GM12878 (cell line): ENCODE results near the gene MYO9B. TPM values are rescaled to one million over a fixed set of nuclear protein-coding genes. Genes with fewer than 3 reads are reported as not detected.

Source experiments
- ATAC-seq: fragments of 200-7000 bp; cut with Tn5 transposase; 3 replicates; pipeline ENCODE4 v1.9.1; 2020; ENCODE audit warnings: mild to moderate bottlenecking, moderate library complexity
- BruUV-seq: library from RNA; stranded (reverse); fragments of 400-500 nt; replicated peaks from 2 replicates; lab custom pipeline; 2021; lab: Mats Ljungman, UMichigan
- CTCF ChIA-PET: fragments of 300-600 bp; sonication (Branson Sonifier 250); formaldehyde crosslinking; extraction: SDS; loops from one replicate; lab custom pipeline; 2021; ENCODE audit warnings: inconsistent platforms; lab: Yijun Ruan, JAX
- POLR2A ChIA-PET: fragments of 350-600 bp; formaldehyde crosslinking; extraction: SDS; loops from one replicate; lab custom pipeline; 2021; ENCODE audit warnings: inconsistent platforms; lab: Charles Lee
- RAD21 ChIA-PET: fragments of 300-600 bp; sonication (Branson Sonifier 250); formaldehyde crosslinking; loops from one replicate; lab custom pipeline; 2023; ENCODE audit warnings: antibody characterized with exemption; ENCODE audit not compliant: unreplicated experiment; lab: Charles Lee
- SMC1A ChIA-PET: fragments of 300-600 bp; sonication (Branson Sonifier 250); formaldehyde crosslinking; loops from one replicate; lab custom pipeline; 2023; ENCODE audit not compliant: unreplicated experiment, uncharacterized antibody; lab: Charles Lee
- DNase-seq: peaks from one replicate; pipeline ENCODE4 v3.0.0-alpha.2; 2011; ENCODE audit warnings: low read depth, low spot score
- FAIRE-seq: peaks from 3 replicates; lab custom pipeline; 2011; peaks lifted over from hg19 to GRCh38; lab: Jason Lieb, UNC
- H2AFZ ChIP-seq: 2 replicates; pipeline ENCODE4 v1.6.0; 2011; ENCODE audit warnings: low read depth, low read length, control low read depth; ENCODE audit not compliant: control insufficient read depth
- H3K27ac ChIP-seq: 2 replicates; pipeline ENCODE4 v1.5.1; 2011; ENCODE audit warnings: control low read depth; ENCODE audit not compliant: control insufficient read depth, insufficient read depth
- H3K27me3 ChIP-seq, 2 experiments: replicated peaks in 1 of 2; 2 replicates each; pipeline versions ENCODE4 v1.6.0 to v1.6.1; 2011; ENCODE audit warnings: low read length in 1 of 2; ENCODE audit not compliant: control insufficient read depth in 2 of 2, insufficient read depth in 2 of 2
- H3K36me3 ChIP-seq, 2 experiments: 2 replicates each; pipeline ENCODE4 v1.5.1; 2011; ENCODE audit warnings: low read length in 1 of 2; ENCODE audit not compliant: control insufficient read depth in 2 of 2, insufficient read depth in 2 of 2
- H3K4me1 ChIP-seq: 2 replicates; pipeline ENCODE4 v1.6.1; 2011; ENCODE audit warnings: mild to moderate bottlenecking, low read length, moderate library complexity, mixed read lengths; ENCODE audit not compliant: control insufficient read depth, insufficient read depth
- H3K4me2 ChIP-seq: 2 replicates; pipeline ENCODE4 v1.6.0; 2011; ENCODE audit warnings: control low read depth; ENCODE audit not compliant: control insufficient read depth, insufficient read depth
- H3K4me3 ChIP-seq: fragments of 200-600 bp; sonication (generic); 2 replicates; pipeline ENCODE4 v1.5.1; 2016
- H3K79me2 ChIP-seq: 2 replicates; pipeline ENCODE4 v1.6.0; 2011; ENCODE audit warnings: low read length; ENCODE audit not compliant: control insufficient read depth, insufficient read depth
- H3K9ac ChIP-seq: 2 replicates; pipeline ENCODE4 v1.8.0; 2011; ENCODE audit warnings: low read length, control low read depth, mixed read lengths; ENCODE audit not compliant: control insufficient read depth, insufficient read depth
- H3K9me3 ChIP-seq: replicated peaks from 3 replicates; pipeline ENCODE4 v1.5.1; 2011; ENCODE audit warnings: mild to moderate bottlenecking, low read length; ENCODE audit not compliant: control insufficient read depth, insufficient read depth
- H4K20me1 ChIP-seq: 2 replicates; pipeline ENCODE4 v1.6.0; 2011; ENCODE audit not compliant: control insufficient read depth, insufficient read depth
- BACH1 ChIP-seq: fragments of 450-650 bp; IDR thresholded peaks from 2 replicates; pipeline ENCODE4 v1.6.1; 2017; ENCODE audit warnings: mild to moderate bottlenecking, borderline replicate concordance
- BCL3 ChIP-seq: IDR thresholded peaks from 2 replicates; pipeline ENCODE4 v1.6.1; 2011; ENCODE audit warnings: borderline replicate concordance, low read depth, mild to moderate bottlenecking, moderate library complexity, low read length; ENCODE audit not compliant: insufficient read depth, poor library complexity, severe bottlenecking
- IKZF1 ChIP-seq: fragments of 450-650 bp; conservative IDR thresholded peaks from 2 replicates; pipeline ENCODE4 v1.6.1; 2017; ENCODE audit warnings: antibody characterized with exemption, mild to moderate bottlenecking
- NFYB ChIP-seq: IDR thresholded peaks from 2 replicates; pipeline ENCODE4 v1.6.1; 2011; ENCODE audit warnings: low read depth, mild to moderate bottlenecking, low read length, improper control_type of control experiment, moderate library complexity; ENCODE audit not compliant: insufficient read depth
- NR2C2 ChIP-seq: IDR thresholded peaks from 2 replicates; pipeline ENCODE4 v1.6.1; 2011; ENCODE audit warnings: borderline replicate concordance, low read depth; ENCODE audit not compliant: control insufficient read depth, insufficient read length
- WRNIP1 ChIP-seq: IDR thresholded peaks from 2 replicates; pipeline ENCODE4 v1.6.1; 2011; ENCODE audit warnings: low read depth, low read length, improper control_type of control experiment, borderline replicate concordance
- ZNF207 ChIP-seq: fragments of 450-650 bp; IDR thresholded peaks from 2 replicates; pipeline ENCODE4 v1.6.1; 2014; ENCODE audit warnings: antibody characterized with exemption, mild to moderate bottlenecking, borderline replicate concordance
- WGBS: methylation state at CpG from one replicate; pipeline ENCODE4 v1.1.6; 2016; ENCODE audit warnings: low lambda C conversion rate; ENCODE audit not compliant: insufficient replicate concordance, insufficient coverage; ENCODE audit errors: missing lambda C conversion rate; 5-methylcytosine and 5-hydroxymethylcytosine counted together
- in situ Hi-C: fragments of 300-500 bp; cut with MboI; formaldehyde crosslinking; loops from 9 replicates; pipeline ENCODE4 v1.14.3; 2018; ENCODE audit warnings: mixed read lengths
- intact Hi-C: fragments of 100-400 bp; cut with micrococcal nuclease; formaldehyde crosslinking; loops from one replicate; pipeline ENCODE4 v1.14.2; 2022; ENCODE audit not compliant: unreplicated experiment
- polyA plus RNA-seq, 11 experiments: library from polyadenylated mRNA; depleted of rRNA in 4 of 11; unstranded in 6 of 11; stranded (reverse) in 5 of 11; fragments of >200 nt; fragmentation: Nextera tagmentation in 4 of 11; fragmentation: Illumina TruSeq in 1 of 11; extraction: Ambion mirVana in 4 of 11; extraction: Trizol in 1 of 11; gene quantifications; 1 replicate in 1 of 11; 2 replicates in 10 of 11; pipeline versions ENCODE4 v1.2.1 to v1.2.3, GENCODE V29; 2011 to 2016; ENCODE audit warnings: inconsistent platforms in 2 of 11, missing spikeins in 2 of 11, low read depth in 1 of 11
- total RNA-seq, 4 experiments: library from RNA; depleted of rRNA in 3 of 4; stranded (reverse); fragments of >200 nt in 3 of 4; fragmentation: Illumina TruSeq in 1 of 4; extraction: Trizol in 1 of 4; gene quantifications; 2 replicates each; pipeline versions ENCODE4 v1.2.1 to v1.2.3, GENCODE V29; 2013 to 2021
- TF ChIP-seq, protein P1 (sequence below): fragments of 450-650 bp; IDR thresholded peaks from 2 replicates; pipeline ENCODE4 v1.6.1; 2017; ENCODE audit warnings: borderline replicate concordance
- TF ChIP-seq, protein P2 (sequence below): IDR thresholded peaks from 2 replicates; pipeline ENCODE4 v1.6.1; 2012; ENCODE audit warnings: low read depth, low read length, improper control_type of control experiment

The MYO9B gene
- total and polyA plus RNA-seq, 10 of the 15 experiments (the other 5 are each of a cell fraction or from before 2014, with no cell fraction given), result 5.4 to 165 (median 45.8) TPM

- H3K27me3 ChIP-seq, result no peaks in the 10 kb centered on the region
- H3K4me3 ChIP-seq, result no peak overlapping the region
- DNase-seq (no peak), ATAC-seq (no peak), FAIRE-seq (no peak)
- POLR2A ChIA-PET, result interaction anchor here (0.7 to 1.0 kb wide), 2 partner anchors 16 to 113 kb away, joined by 3 read pairs; partner anchors contain the start of gene USE1
- peaks cover 25 to 34% of the 10 kb centered on the region in 2 experiments for H3K36me3 ChIP-seq
- in situ Hi-C loops, result no loop called here
- no peak overlapping the region for H3K9ac ChIP-seq
- CTCF ChIA-PET, result interaction anchor here (0.6 to 1.8 kb wide), 3 partner anchors 11 to 276 kb away, joined by 3 to 6 read pairs (median 5); no protein-coding TSS in a partner anchor
- intact Hi-C loops, result no loop called here
- SMC1A ChIA-PET, result interaction anchor here (1.3 kb wide), 1 partner anchor 23 kb away, joined by 3 read pairs; no protein-coding TSS in a partner anchor
- TSS peak; percentile 25 for BruUV-seq
- peaks cover 80% of the 10 kb centered on the region for H3K79me2 ChIP-seq
- H3K4me2 ChIP-seq, result no peak overlapping the region
- H2AFZ ChIP-seq, result no peak overlapping the region
- RAD21 ChIA-PET, result no interaction called here
- peaks cover 3% of the 10 kb centered on the region; the same call in 1 of the 2 replicates for H4K20me1 ChIP-seq
- WGBS, result 89% methylated on average over 56 of the region's 59 CpGs
- TF ChIP-seq, protein P1, sequence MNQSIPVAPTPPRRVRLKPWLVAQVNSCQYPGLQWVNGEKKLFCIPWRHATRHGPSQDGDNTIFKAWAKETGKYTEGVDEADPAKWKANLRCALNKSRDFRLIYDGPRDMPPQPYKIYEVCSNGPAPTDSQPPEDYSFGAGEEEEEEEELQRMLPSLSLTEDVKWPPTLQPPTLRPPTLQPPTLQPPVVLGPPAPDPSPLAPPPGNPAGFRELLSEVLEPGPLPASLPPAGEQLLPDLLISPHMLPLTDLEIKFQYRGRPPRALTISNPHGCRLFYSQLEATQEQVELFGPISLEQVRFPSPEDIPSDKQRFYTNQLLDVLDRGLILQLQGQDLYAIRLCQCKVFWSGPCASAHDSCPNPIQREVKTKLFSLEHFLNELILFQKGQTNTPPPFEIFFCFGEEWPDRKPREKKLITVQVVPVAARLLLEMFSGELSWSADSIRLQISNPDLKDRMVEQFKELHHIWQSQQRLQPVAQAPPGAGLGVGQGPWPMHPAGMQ, result no peak
- no peak for TF ChIP-seq NR2C2
- TF ChIP-seq WRNIP1, result no peak
- TF ChIP-seq ZNF207, result no peak
- no peak for TF ChIP-seq BACH1
- no peak for TF ChIP-seq BCL3
- TF ChIP-seq, protein P2, sequence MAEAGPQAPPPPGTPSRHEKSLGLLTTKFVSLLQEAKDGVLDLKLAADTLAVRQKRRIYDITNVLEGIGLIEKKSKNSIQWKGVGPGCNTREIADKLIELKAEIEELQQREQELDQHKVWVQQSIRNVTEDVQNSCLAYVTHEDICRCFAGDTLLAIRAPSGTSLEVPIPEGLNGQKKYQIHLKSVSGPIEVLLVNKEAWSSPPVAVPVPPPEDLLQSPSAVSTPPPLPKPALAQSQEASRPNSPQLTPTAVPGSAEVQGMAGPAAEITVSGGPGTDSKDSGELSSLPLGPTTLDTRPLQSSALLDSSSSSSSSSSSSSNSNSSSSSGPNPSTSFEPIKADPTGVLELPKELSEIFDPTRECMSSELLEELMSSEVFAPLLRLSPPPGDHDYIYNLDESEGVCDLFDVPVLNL, result no peak
- no peak for TF ChIP-seq IKZF1
- no peak for TF ChIP-seq NFYB
- peaks cover 40% of the 10 kb centered on the region for H3K4me1 ChIP-seq
- no peaks in the 10 kb centered on the region; the same call in 2 of the 3 replicates for H3K9me3 ChIP-seq
- no peak overlapping the region for H3K27ac ChIP-seq
Observed at GRCh38 chr19:17101686-17102628, 26.4 kb downstream of the MYO9B start.
